Hematopoietic multipotent progenitor cell treated with erythropoietin and hydrocortisone succinate and interleukin-3 and kit ligand, for 4 days (in vitro differentiated cells): ENCODE measurements around the gene EEF1AKMT4.
A peak's percentile ranks its signal among the peaks of the same experiment; 100 is the strongest.
"Not testable (repeated sequence)": the region's sequence is repeated elsewhere in the genome, so short reads cannot be mapped to it uniquely, and the experiment has no call there.

ENCODE experiments used
- DNase-seq: peaks from one replicate; pipeline ENCODE4 v3.0.0-alpha.2; 2015

The EEF1AKMT4 gene

DNA sequence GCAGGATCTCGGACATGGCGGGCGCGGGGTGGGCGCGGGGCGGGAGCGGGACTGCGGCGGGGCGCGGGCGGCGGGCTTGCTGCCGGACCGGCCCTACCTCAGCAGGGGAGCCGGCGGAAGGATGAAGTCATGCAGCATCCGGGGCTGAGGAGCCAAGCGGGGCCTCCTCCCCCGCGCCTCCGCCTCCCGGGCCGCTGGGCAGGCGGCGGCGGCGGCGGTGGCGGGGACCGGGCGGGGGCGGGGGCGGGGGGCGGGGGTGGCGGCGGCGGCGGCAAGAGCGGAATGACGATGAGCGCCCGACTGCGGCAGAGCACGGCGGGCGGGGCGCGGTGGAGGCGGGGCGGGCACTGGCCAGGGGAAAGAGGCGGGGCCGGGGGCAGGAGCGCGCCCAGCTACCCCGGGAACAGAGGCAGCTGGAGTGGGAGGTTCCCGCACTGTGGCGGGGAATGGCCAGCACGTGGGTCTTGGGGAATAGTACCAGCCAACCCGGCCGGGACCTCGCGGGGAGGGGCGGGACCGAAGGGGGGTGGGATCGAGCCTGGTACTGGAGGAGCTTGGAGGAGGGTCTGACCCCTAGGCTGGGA is 11.9 kb downstream of the EEF1AKMT4 start, which contains the start of gene CAMK2N2:
Gene CAMK2N2, minus strand, starts transcription at position 284 of the 584 bp plus-strand sequence. Its CDS starts 268 bp downstream, at position 16.
- DNase-seq = peak; percentile 59

DNA sequence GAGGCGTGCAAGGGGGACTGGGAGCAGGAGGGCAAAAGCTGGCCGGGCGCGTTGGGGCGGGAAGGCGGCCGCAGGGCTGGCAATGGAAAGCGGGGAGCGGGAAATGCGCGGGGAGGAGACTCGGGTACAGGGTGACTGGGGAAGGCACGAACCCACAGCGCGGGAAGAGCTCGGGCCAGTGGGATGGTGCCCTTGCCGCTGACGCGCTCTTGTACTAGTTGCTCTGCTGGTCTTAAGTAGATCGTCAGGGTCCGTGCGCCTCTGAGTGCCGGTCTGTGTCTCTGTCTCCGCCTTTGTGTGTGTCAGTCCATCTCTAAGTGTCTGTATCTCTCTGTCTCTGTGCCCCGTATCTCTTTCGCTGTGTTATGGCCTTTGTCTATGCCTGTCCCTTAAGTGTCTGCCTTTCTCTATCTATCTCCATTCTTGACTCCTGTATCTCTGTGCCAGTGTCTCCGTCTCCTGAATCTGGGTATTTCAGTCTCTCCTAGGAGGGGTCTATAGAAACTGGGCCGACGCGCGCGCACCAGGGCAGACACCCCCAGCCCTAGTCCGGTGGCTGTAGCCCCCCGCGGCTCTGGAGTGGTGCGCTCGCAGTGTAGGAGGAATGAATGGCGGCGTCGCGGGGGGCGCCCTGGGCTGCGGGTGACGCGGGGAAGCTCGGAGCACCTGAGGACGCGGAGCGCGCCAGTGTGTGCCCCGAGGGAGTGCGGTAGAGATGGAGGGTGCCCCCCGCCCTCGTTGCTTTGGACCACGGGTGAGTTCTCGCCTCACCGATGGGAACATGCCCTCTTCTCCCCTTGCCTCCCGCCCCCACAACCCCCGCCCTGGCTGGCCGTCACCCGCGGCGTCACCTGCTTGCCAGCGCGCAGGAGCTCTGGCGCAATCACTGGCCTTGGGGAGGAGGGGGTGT is 12.6 kb downstream of the EEF1AKMT4 start:
- DNase-seq = peak; percentile 58

- no peak for DNase-seq
These were observed 13.3 kb downstream of the EEF1AKMT4 start for GRCh38 chr3:184262764-184263179.

GRCh38 chr3:184267249-184267648 is 17.8 kb downstream of the EEF1AKMT4 start:
- DNase-seq = not testable (repeated sequence)

GRCh38 chr3:184272269-184272668 is 22.8 kb downstream of the EEF1AKMT4 start:
- no peak for DNase-seq

DNA sequence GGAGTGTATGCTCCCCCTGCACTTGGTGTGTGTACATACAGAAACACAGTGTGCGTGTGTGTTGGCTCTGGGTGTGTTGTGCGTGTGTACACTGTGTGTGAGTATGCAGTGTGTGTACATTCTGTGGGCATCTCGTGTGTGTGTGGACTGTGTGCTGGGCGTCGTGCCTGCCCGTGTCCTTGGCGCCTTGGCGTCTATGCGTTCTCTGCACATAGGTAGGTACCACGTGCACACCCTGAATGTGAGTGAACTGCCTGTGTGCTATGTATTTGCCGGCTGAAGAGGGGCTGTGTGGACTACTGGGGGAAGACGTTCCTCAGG is 25.9 kb downstream of the EEF1AKMT4 start:
- DNase-seq = no peak

GRCh38 chr3:184275961-184276910 is 26.8 kb downstream of the EEF1AKMT4 start, which contains the start of gene ECE2:
Gene ECE2 (plus strand): TSS chr3:184276022. CDS start chr3:184276154, 132 bp downstream.
- DNase-seq = no peak

- DNase-seq = no peak
These were observed 27.9 kb downstream of the EEF1AKMT4 start for GRCh38 chr3:184277366-184277765.

- DNase-seq = no peak
These were observed 33.5 kb downstream of the EEF1AKMT4 start for GRCh38 chr3:184282941-184283340.

DNA sequence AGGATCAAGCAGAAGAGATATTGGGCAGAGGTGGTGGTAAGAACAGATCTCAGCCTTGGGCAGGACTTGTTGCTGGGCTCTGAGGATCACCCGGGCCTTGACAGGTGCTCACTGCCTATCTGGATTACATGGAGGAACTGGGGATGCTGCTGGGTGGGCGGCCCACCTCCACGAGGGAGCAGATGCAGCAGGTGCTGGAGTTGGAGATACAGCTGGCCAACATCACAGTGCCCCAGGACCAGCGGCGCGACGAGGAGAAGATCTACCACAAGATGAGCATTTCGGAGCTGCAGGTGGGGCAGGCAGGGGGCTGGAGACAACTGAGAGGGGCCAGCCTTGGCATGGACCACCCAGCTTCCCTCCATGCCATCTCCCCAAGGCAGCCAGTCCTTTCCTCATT is 34.2 kb downstream of the EEF1AKMT4 start:
- no peak for DNase-seq

DNA sequence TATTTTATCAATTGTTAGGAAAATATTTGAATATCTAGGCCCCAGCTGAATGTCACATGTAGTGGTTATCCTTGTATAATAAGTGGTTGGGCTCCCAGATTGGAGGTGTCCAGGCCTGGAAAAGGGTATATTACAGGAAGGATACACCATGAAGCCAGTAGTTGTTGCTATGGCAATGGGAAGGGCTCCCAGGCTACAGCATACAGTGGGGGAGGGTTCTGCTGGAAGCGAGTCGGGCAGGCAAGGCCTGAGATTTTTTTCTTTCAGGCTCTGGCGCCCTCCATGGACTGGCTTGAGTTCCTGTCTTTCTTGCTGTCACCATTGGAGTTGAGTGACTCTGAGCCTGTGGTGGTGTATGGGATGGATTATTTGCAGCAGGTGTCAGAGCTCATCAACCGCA is 35.2 kb downstream of the EEF1AKMT4 start:
- DNase-seq = peak; percentile 72

DNA sequence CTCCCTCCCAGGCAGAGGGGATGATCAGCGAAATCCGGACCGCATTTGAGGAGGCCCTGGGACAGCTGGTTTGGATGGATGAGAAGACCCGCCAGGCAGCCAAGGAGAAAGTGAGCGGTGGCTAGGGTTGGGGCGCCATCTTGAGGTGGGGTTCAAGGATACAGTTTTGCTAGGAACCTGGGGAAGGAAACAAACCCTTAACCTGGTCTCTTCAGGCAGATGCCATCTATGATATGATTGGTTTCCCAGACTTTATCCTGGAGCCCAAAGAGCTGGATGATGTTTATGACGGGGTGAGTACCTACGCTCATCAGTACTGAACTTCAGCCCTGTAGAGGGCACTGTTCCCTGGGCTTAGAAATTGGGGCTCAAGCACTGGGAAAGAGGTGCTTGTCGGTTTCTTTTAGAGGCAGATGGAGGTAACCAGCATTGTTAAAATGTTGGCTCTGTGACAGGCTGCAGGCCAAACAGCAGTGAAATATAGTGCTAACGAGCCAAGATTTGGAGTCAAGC is 40.0 kb downstream of the EEF1AKMT4 start:
- peak; percentile 82 for DNase-seq

DNA sequence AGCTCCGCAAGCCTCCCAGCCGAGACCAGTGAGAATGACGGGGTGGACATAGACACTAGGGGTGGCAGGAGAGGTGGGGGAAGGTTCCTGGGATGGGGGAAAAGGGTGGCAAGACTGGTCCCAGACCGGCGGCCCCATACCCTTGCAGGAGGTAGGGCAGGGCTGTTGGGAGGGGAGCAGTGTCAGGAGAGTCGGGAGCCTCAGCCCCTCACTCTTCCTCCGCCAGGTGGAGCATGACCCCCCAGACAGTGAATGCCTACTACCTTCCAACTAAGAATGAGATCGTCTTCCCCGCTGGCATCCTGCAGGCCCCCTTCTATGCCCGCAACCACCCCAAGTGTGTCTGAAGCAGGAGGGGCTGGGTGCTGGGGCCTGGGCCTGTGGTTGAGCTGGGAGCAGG is 40.9 kb downstream of the EEF1AKMT4 start:
- DNase-seq = no peak

- DNase-seq = no peak
These were observed 41.7 kb downstream of the EEF1AKMT4 start for GRCh38 chr3:184291044-184291737.

DNA sequence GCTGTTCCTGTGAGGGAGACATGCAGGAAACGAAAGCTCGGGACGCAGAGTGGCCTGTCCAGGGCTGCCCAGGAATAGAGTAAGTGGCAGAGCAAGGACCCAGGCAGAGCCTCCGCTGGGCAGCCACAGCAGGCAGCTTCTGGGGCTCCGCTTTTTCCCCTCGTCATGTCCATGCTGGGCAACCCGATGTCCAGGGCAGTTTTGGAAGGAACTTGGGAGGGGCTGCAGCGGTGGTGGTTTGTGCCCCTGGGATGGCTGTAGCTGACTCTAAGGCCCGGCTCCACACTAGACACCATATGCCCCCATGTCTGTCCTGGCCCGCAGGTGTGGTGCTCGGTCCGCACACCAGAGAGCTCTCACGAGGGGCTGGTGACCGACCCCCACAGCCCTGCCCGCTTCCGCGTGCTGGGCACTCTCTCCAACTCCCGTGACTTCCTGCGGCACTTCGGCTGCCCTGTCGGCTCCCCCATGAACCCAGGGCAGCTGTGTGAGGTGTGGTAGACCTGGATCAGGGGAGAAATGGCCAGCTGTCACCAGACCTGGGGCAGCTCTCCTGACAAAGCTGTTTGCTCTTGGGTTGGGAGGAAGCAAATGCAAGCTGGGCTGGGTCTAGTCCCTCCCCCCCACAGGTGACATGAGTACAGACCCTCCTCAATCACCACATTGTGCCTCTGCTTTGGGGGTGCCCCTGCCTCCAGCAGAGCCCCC is 42.4 kb downstream of the EEF1AKMT4 start:
- no peak for DNase-seq

DNA sequence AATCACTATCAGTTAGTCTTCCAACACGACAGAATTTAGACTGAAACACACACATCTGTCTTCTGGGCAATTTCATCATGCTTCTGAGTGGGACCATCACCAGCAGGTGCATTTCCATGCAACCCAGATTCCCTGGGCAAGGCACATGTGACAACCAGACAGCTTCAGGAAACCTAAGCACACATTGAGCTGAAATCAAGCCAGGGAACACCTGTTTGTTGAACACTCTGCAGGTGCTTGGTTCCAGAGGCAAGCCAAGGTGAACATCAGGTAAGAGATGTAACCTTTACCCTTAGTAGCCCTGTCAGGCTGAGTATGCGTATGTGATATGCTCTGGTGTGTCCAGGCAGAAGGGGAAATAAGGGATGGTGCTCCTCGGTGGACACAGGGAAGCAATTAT is 46.3 kb downstream of the EEF1AKMT4 start:
- no peak for DNase-seq

DNA sequence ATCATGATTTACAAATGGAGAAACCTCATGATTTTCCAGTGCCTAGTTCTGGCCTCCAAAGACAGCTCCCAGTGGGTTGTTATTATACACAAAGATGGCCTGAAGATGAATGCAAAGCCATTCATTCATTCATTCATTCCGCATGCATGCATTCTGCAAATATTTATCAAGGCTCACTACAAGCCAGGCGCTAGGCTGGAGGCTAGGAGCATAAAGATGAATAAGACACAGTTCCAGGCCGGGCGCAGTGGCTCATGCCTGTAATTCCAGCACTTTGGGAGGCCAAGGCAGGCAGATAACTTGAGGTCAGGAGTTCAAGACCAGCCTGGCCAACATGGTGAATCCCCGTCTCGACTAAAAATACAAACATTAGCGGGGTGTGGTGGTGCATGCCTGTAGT is 47.1 kb downstream of the EEF1AKMT4 start:
- no peak for DNase-seq

DNA sequence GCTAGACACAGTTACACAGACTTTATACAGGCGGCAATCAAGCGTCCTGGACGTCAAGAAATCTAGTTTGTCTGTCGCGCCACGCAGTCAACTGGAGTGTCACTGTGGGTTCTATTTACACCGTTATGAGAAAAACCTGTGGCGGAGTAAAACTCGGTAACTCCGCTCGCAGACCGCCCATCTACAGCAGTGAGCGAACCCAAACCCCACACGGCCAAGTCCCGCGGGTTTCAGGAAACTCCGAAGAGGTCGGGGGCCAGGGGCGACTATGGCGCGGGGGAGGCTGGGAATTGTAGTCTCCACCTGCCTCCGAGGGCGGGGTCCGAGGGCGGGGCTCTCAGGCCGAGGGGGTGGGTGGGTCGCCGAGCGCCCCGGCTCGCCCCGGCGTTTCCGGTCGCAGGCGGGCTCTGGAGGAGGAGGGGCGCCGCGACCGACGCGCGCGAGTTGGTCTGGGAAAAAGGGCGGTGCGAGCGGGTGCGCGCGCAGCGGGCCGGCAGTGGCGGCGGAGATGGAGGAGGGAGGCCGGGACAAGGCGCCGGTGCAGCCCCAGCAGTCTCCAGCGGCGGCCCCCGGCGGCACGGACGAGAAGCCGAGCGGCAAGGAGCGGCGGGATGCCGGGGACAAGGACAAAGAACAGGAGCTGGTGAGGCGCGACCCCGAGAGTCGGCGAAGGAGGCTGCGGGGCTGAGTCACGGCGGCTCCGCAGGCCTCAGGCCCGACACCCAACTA is 49.5 kb downstream of the EEF1AKMT4 start, which contains the start of gene PSMD2:
Gene PSMD2, plus strand, starts transcription at position 483 of the 729 bp plus-strand sequence. Its CDS starts 26 bp downstream, at position 509.
- DNase-seq = peak; percentile 99

DNA sequence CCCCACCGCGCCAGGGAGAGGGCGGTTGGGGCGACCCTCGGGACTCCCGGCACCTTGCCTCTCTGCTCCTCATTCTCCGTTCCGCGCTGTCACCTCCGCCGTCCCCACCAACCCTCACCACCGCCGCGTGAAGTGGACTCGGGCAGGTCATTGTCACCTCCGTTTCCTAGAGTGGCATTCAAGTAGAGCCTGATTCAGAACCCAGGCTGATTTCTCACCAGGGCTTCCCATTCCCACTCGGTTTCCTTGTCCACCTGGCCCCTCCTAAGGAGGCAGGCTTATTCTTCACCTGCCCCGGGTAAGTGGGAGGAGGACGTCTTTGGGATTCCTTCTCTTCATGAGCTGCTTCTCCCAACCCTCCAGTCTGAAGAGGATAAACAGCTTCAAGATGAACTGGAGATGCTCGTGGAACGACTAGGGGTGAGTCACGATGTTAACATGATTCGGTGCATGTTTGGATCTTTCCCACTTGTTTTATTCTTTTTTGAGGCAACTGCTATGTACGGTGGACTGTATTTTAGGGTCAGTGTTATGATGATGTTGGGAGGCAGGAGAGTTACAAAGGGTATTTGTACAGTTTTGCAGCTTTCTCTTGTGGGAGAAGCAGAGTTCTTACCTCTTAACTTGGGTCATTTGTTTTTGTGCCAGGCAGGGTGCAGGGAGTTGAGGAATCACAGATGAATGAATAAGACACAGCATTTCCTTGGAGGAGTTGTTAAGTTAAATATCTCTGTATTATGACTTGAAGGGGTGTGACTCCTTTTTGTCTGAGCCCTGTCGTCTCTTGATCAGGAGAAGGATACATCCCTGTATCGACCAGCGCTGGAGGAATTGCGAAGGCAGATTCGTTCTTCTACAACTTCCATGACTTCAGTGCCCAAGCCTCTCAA is 50.3 kb downstream of the EEF1AKMT4 start:
- peak; percentile 22 for DNase-seq

DNA sequence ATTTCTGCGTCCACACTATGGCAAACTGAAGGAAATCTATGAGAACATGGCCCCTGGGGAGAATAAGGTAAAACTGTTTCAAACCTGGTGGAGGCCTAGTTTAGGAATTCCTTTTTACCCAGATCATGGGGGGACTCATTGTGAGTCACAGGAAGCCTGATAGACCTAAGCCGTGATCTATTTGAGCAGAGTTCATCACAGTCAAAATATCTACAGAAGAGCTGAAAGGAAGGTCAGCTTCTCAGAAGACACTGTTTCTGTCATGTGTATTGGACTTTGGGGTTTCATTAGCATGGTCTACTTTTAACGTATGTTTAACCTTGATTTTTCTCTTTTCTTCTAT is 50.9 kb downstream of the EEF1AKMT4 start:
- no peak for DNase-seq
